T-helper 17 cell (primary cell): ENCODE measurements around the gene FAM149A. TPM values are rescaled to one million over a fixed set of nuclear protein-coding genes. Genes with fewer than 3 reads are reported as not detected.

Experiments used
- ATAC-seq: fragments of 150-1000 bp; cut with Tn5 transposase; 2 replicates; pipeline ENCODE4 v1.10.0; 2021; ENCODE audit warnings: mild to moderate bottlenecking, moderate library complexity
- DNase-seq, 3 donors: peaks; one replicate each; pipeline versions ENCODE4 v3.0.0 to v3.0.0-alpha.2; 2020 to 2021
- H3K9me3 ChIP-seq: one replicate; pipeline ENCODE4 v1.7.0; 2013; ENCODE audit warnings: low read length, mild to moderate bottlenecking; ENCODE audit not compliant: control insufficient read depth, poor library complexity, severe bottlenecking
- H3K27ac Mint-ChIP-seq: one replicate; pipeline ENCODE4 v1.8.0; 2022; ENCODE audit warnings: mild to moderate bottlenecking, moderate library complexity, mixed read lengths
- H3K27me3 Mint-ChIP-seq: one replicate; pipeline ENCODE4 v1.8.0; 2022; ENCODE audit warnings: mixed read lengths
- H3K36me3 Mint-ChIP-seq: one replicate; pipeline ENCODE4 v1.8.0; 2022; ENCODE audit warnings: low read depth, mixed read lengths
- H3K4me1 Mint-ChIP-seq: one replicate; pipeline ENCODE4 v1.8.0; 2022; ENCODE audit warnings: mild to moderate bottlenecking, mixed read lengths
- H3K4me3 Mint-ChIP-seq: one replicate; pipeline ENCODE4 v1.8.0; 2022; ENCODE audit warnings: mild to moderate bottlenecking, moderate library complexity, mixed read lengths
- total RNA-seq, 4 donors: library from RNA in 2 of 4; stranded (reverse) in 2 of 4; gene quantifications; one replicate each; pipeline ENCODE4 v1.2.3 and lab custom pipeline; 2022 to 2026

The FAM149A gene
- total RNA-seq, 2 donors from 2014 or later: 1.4 TPM; not detected in 1

GRCh38 chr4:186150926-186151325 lies 46.4 kb downstream of the FAM149A start:
- no peak overlapping the region for H3K27ac Mint-ChIP-seq
- no peaks in the 10 kb centered on the region for H3K9me3 ChIP-seq
- DNase-seq: no peak
- no peaks in the 10 kb centered on the region for H3K36me3 Mint-ChIP-seq
- ATAC-seq: no peak
- peaks cover 5% of the 10 kb centered on the region for H3K4me1 Mint-ChIP-seq
- no peak overlapping the region for H3K4me3 Mint-ChIP-seq
- H3K27me3 Mint-ChIP-seq: peaks cover 61% of the 10 kb centered on the region

- DNase-seq (no peak), ATAC-seq (no peak)
- H3K27me3 Mint-ChIP-seq: peaks cover 55% of the 10 kb centered on the region
- no peaks in the 10 kb centered on the region for H3K9me3 ChIP-seq
- no peak overlapping the region for H3K27ac Mint-ChIP-seq
- no peaks in the 10 kb centered on the region for H3K36me3 Mint-ChIP-seq
- no peak overlapping the region for H3K4me3 Mint-ChIP-seq
- H3K4me1 Mint-ChIP-seq: peaks cover 3% of the 10 kb centered on the region
Observed at GRCh38 chr4:186151499-186151898, 47.0 kb downstream of the FAM149A start.

GRCh38 chr4:186158021-186158813 lies 53.7 kb downstream of the FAM149A start:
- H3K36me3 Mint-ChIP-seq: no peaks in the 10 kb centered on the region
- ATAC-seq: no peak

GRCh38 chr4:186158966-186159365 lies 54.5 kb downstream of the FAM149A start:
- ATAC-seq: no peak
- Mint-ChIP-seq H3K27me3 (peaks cover 15% of the 10 kb centered on the region), H3K27ac (no peak overlapping the region), H3K36me3 (no peaks in the 10 kb centered on the region), H3K4me3 (no peak overlapping the region), H3K4me1 (peaks cover 8% of the 10 kb centered on the region)
- no peak for DNase-seq
- H3K9me3 ChIP-seq: no peaks in the 10 kb centered on the region

More at GRCh38 chr4:186158021-186158813, 53.7 kb downstream of the FAM149A start:
- Mint-ChIP-seq H3K27ac (no peak overlapping the region), H3K4me1 (peaks cover 8% of the 10 kb centered on the region), H3K27me3 (peaks cover 22% of the 10 kb centered on the region), H3K4me3 (no peak overlapping the region)
- DNase-seq: no peak
- H3K9me3 ChIP-seq: no peaks in the 10 kb centered on the region

DNA sequence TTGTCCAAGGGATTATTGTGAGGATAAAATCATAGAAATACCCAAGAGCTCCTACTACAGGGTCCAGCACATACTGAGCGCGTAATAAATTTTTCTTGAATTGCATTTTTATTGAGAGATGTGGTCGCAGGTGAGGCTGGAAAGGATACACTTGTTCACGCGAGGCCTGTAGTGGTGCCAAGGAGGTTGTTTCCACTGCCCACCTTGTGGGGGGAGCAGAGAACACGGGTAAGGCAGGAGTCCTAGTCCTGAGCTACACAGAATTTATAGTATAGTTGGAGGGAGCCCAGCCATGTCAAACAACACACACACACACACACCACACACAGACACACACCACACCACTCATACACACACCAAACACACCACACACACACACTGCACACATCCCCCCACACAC lies 55.1 kb downstream of the FAM149A start:
- Mint-ChIP-seq H3K4me3 (no peak overlapping the region), H3K4me1 (peaks cover 8% of the 10 kb centered on the region), H3K27ac (no peak overlapping the region), H3K36me3 (peaks cover 2% of the 10 kb centered on the region), H3K27me3 (peaks cover 11% of the 10 kb centered on the region)
- DNase-seq (no peak), ATAC-seq (no peak)
- no peaks in the 10 kb centered on the region for H3K9me3 ChIP-seq

GRCh38 chr4:186161138-186161537 lies 56.6 kb downstream of the FAM149A start:
- Mint-ChIP-seq H3K36me3 (peaks cover 6% of the 10 kb centered on the region), H3K4me3 (peak overlapping the region; percentile 79), H3K27me3 (peaks cover 7% of the 10 kb centered on the region), H3K4me1 (peaks cover 5% of the 10 kb centered on the region), H3K27ac (no peak overlapping the region)
- DNase-seq (no peak), ATAC-seq (peak; percentile 84)
- no peaks in the 10 kb centered on the region for H3K9me3 ChIP-seq

GRCh38 chr4:186166852-186167512 lies 62.5 kb downstream of the FAM149A start:
- Mint-ChIP-seq H3K4me3 (no peak overlapping the region), H3K4me1 (peaks cover 5% of the 10 kb centered on the region), H3K27me3 (peaks cover 7% of the 10 kb centered on the region), H3K36me3 (peaks cover 6% of the 10 kb centered on the region), H3K27ac (no peak overlapping the region)
- ATAC-seq (no peak), DNase-seq (no peak)
- no peaks in the 10 kb centered on the region for H3K9me3 ChIP-seq

DNA sequence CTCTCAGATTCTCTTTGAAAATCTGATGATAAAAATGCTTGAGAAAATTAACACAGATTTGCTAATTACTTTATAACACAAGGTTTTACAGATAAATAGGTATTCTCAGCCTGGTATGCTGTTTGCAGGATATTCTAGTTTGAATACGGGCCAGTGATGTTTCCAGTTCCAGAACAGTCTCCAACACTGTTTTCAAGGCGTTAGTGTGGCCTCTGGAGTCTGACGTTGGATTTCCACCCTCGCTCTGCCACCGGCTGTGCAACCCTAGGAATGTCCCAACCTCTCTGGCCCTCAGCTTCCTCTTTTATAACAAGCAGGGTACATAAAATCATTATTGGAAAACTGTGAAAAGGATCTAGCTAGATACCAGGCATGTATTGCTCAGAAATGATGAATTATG lies 63.1 kb downstream of the FAM149A start:
- ATAC-seq (no peak), DNase-seq (no peak)
- peaks cover 5% of the 10 kb centered on the region for H3K4me1 Mint-ChIP-seq
- H3K27me3 Mint-ChIP-seq: peaks cover 7% of the 10 kb centered on the region
- no peak overlapping the region for H3K4me3 Mint-ChIP-seq
- H3K36me3 Mint-ChIP-seq: peaks cover 6% of the 10 kb centered on the region
- no peaks in the 10 kb centered on the region for H3K9me3 ChIP-seq
- H3K27ac Mint-ChIP-seq: no peak overlapping the region

DNA sequence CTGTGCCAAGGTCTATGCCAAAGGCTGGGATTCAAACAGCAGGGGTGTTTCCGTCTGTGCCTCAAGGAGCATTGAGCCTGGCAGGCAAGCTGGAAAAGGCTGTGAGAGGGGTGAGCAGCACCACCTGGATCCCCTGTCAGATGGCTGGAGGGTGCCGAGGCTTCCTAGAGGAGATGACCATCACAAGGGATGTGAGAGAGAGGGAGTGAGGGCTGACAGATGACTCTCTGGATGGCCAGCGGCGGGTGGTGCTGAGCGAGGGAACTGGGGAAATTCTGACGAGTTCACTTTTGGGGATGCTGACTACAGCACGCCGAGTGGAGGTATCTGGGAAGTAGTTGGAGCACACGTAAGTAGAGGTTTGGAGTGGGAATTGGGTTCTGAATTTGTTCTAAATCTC lies 64.2 kb downstream of the FAM149A start:
- Mint-ChIP-seq H3K27me3 (peaks cover 7% of the 10 kb centered on the region), H3K4me3 (no peak overlapping the region), H3K36me3 (peaks cover 6% of the 10 kb centered on the region), H3K27ac (no peak overlapping the region), H3K4me1 (peaks cover 5% of the 10 kb centered on the region)
- no peak for ATAC-seq
- H3K9me3 ChIP-seq: no peaks in the 10 kb centered on the region
- no peak for DNase-seq

- peaks cover 5% of the 10 kb centered on the region for H3K4me1 Mint-ChIP-seq
- H3K36me3 Mint-ChIP-seq: peaks cover 6% of the 10 kb centered on the region
- ATAC-seq (no peak), DNase-seq (no peak)
- H3K9me3 ChIP-seq: no peaks in the 10 kb centered on the region
- H3K4me3 Mint-ChIP-seq: no peak overlapping the region
- peaks cover 7% of the 10 kb centered on the region for H3K27me3 Mint-ChIP-seq
- no peak overlapping the region for H3K27ac Mint-ChIP-seq
Observed at GRCh38 chr4:186169333-186169944, 64.9 kb downstream of the FAM149A start.

DNA sequence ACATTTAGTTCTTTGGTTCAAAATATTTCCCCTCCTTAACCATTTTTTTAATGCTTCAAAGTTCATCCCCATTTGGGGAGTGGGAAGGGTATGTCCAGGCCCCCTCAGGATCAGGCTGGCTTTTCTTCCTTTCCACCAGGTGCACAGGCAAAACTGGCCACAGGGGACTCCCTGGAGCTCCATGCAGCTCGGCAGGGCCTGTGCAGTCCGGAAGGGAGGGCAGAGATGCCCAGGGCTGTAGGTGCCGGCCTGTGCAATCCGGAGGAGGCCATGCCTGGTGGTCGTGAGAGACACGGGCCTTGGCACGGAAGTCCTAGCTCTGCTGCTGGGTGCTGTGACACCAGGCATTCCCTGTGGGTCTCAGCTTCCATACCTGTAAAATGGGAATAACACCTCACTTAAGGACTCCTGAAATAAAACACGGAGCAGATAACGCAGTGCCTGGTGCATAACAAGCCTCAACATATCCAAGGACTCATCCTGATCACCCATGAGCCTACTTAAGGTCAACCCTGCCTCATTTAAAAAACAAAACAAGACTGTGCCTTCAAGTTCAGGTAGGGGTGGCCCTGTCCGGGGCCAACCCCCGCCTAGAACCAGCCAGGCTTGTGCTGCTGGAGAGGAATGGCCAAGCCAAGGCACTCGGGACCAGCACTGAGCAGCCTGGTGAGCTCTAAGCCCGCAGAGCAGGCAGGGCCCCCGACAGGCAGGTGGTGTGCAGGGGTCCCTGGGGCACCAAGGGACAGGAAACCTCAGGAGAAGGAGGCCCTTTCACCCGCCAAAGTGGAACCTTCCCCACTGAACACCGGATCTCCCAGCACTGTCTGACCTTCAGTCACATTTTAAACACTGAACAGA lies 65.7 kb downstream of the FAM149A start:
- no peaks in the 10 kb centered on the region for H3K9me3 ChIP-seq
- H3K27me3 Mint-ChIP-seq: peaks cover 1% of the 10 kb centered on the region
- H3K27ac Mint-ChIP-seq: no peak overlapping the region
- no peak overlapping the region for H3K4me3 Mint-ChIP-seq
- ATAC-seq (no peak), DNase-seq (no peak)
- no peaks in the 10 kb centered on the region for H3K36me3 Mint-ChIP-seq
- H3K4me1 Mint-ChIP-seq: peaks cover 5% of the 10 kb centered on the region

GRCh38 chr4:186170966-186171365 lies 66.5 kb downstream of the FAM149A start:
- Mint-ChIP-seq H3K4me3 (no peak overlapping the region), H3K27me3 (peaks cover 7% of the 10 kb centered on the region), H3K27ac (no peak overlapping the region), H3K36me3 (peaks cover 6% of the 10 kb centered on the region), H3K4me1 (peaks cover 5% of the 10 kb centered on the region)
- H3K9me3 ChIP-seq: no peaks in the 10 kb centered on the region
- DNase-seq (no peak), ATAC-seq (no peak)

DNA sequence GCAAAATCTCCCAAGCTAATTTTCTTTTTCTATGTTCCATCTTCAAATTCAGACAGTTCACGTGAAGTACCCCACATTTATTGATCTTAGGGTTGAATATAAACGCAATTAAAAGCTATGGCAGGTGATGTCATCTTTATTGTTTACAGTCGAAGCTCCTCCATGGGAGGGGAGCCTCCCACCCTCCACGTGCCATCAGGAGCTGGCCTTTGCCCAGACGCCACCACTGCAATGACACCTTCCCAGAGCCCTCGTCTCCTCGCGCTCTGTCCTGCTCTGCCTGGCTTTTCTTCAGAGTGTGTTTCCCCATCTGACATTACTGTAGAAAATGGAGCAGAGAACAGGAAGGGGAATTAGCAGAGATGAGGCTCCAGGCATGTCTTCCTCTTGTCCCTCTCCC lies 68.0 kb downstream of the FAM149A start:
- Mint-ChIP-seq H3K36me3 (peaks cover 6% of the 10 kb centered on the region), H3K4me1 (no peaks in the 10 kb centered on the region), H3K4me3 (no peak overlapping the region), H3K27me3 (peaks cover 8% of the 10 kb centered on the region), H3K27ac (no peak overlapping the region)
- H3K9me3 ChIP-seq: no peaks in the 10 kb centered on the region
- ATAC-seq (no peak), DNase-seq (no peak)
